Gastrocnemius medialis (tissue), 4 donors: ENCODE data around the gene VWA3A.

ENCODE experiments used
- CTCF ChIP-seq, 5 experiments: fragments of 450-650 bp in 3 of 5; fragments of 200-600 bp in 2 of 5; sonication (generic) in 2 of 5; IDR thresholded peaks in 4 of 5; conservative IDR thresholded peaks in 1 of 5; 1 replicate in 4 of 5; 2 replicates in 1 of 5; pipeline ENCODE4 v1.5.1; 2016 to 2019; ENCODE audit warnings: antibody characterized with exemption in 5 of 5, mild to moderate bottlenecking in 3 of 5, moderate library complexity in 3 of 5
- POLR2A ChIP-seq, 2 donors: fragments of 450-650 bp; IDR thresholded peaks; one replicate each; pipeline ENCODE4 v1.6.1; 2017; ENCODE audit warnings: antibody characterized with exemption in 2 of 2, mild to moderate bottlenecking in 2 of 2, moderate library complexity in 2 of 2

DNA sequence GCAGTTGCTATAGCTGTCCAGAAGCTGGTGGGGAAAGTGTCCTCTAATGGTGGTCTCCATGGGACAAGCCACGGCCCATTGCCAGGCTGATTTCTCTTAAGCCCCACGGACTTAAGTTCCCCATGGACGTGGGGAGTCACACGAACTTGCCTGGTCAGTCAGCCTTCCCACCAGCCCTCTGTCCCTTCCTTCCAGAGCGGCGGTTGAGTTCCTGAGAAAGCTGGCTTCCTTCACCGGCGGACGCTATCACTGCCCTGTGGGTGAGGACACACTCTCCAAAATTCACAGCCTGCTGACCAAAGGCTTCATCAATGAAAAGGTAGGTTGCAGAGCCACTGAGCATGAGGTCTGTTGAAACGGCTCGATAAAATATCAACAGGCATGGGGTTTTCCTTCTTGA is 60.0 kb downstream of the VWA3A start:
- TF ChIP-seq POLR2A (IDR thresholded peaks at IDR 0.05) (no peak), CTCF (IDR thresholded peaks at IDR 0.05 in 4 of 5, conservative IDR thresholded peaks at IDR 0.05 in 1 of 5) (no peak)
